GM12875 (cell line): ENCODE results near the gene CPHXL.

Source experiments
- H3K4me3 ChIP-seq: one replicate; pipeline ENCODE4 v1.5.1; 2011; ENCODE audit warnings: low read depth, low read length, control low read depth
- CTCF ChIP-seq: IDR thresholded peaks from 2 replicates; pipeline ENCODE4 v1.5.1; 2011; ENCODE audit warnings: low read depth, mild to moderate bottlenecking, control low read depth, inconsistent platforms, low read length, moderate library complexity, borderline replicate concordance; ENCODE audit not compliant: insufficient read depth

The CPHXL gene

GRCh38 chr16:75726390-75726789, at the start of gene CPHXL:
Gene CPHXL, minus strand, starts transcription at chr16:75726490. Its CDS starts 48 bp downstream, at chr16:75726442.
- TF ChIP-seq CTCF, result no peak
- no peak within 1 kb of the TSS for H3K4me3 ChIP-seq

GRCh38 chr16:75774197-75774596, 47.9 kb upstream of the CPHXL start:
- no peak for TF ChIP-seq CTCF
- no peak overlapping the region for H3K4me3 ChIP-seq

- no peak overlapping the region for H3K4me3 ChIP-seq
- no peak for TF ChIP-seq CTCF
Measured at GRCh38 chr16:75770051-75770450, 43.8 kb upstream of the CPHXL start.

GRCh38 chr16:75764154-75764768, 38.0 kb upstream of the CPHXL start:
- no peak overlapping the region for H3K4me3 ChIP-seq
- peak; percentile 68; the same call in 1 of the 2 replicates for TF ChIP-seq CTCF

GRCh38 chr16:75763204-75763603, 36.9 kb upstream of the CPHXL start:
- no peak for TF ChIP-seq CTCF
- H3K4me3 ChIP-seq, result no peak overlapping the region

- no peak for TF ChIP-seq CTCF
- no peak overlapping the region for H3K4me3 ChIP-seq
Measured at GRCh38 chr16:75762746-75763145, 36.5 kb upstream of the CPHXL start.

- no peak overlapping the region for H3K4me3 ChIP-seq
- TF ChIP-seq CTCF, result no peak
Measured at GRCh38 chr16:75761108-75761507, 34.8 kb upstream of the CPHXL start.
